PC-9 (cell line): ENCODE data around the gene MTA1.

Experiments used
- EZH2 ChIP-seq: fragments of 200-600 bp; sonication (generic); IDR thresholded peaks from 2 replicates; pipeline ENCODE4 v1.8.0; 2017; ENCODE audit warnings: antibody characterized with exemption, low read depth
- TF ChIP-seq, protein P1 (sequence below): fragments of 200-600 bp; sonication (generic); conservative IDR thresholded peaks from 2 replicates; pipeline ENCODE4 v1.6.1; 2017; ENCODE audit warnings: mixed run types, antibody characterized with exemption, mild to moderate bottlenecking, moderate library complexity

DNA sequence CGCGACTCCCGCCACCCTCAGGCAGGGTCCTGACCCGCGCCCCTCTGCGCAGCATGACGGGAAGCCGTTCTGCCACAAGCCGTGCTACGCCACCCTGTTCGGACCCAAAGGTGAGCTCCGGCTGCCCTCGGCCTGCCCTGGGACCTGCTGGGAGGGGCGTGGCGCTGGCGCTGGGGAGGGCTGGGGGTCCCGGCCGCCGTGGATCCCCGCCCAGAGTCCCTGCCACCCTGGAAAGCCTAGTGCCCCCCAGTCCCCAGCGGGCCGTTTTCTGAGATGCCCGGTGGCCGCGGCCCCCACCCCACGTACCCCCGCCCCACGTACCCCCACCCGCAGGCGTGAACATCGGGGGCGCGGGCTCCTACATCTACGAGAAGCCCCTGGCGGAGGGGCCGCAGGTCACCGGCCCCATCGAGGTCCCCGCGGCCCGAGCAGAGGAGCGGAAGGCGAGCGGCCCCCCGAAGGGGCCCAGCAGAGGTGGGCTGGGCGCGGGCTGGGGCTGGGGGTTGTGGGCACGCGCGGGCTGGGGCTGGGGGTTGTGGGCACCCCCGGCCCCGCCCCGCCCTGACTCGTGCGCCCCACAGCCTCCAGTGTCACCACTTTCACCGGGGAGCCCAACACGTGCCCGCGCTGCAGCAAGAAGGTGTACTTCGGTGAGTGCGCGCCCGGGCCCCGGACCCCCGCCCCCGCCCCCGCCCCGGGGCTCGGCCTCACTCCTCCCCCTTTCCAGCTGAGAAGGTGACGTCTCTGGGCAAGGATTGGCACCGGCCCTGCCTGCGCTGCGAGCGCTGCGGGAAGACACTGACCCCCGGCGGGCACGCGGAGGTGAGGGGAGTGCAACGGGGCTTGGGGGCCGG lies 59.0 kb downstream of the MTA1 start:
- TF ChIP-seq, protein P1, sequence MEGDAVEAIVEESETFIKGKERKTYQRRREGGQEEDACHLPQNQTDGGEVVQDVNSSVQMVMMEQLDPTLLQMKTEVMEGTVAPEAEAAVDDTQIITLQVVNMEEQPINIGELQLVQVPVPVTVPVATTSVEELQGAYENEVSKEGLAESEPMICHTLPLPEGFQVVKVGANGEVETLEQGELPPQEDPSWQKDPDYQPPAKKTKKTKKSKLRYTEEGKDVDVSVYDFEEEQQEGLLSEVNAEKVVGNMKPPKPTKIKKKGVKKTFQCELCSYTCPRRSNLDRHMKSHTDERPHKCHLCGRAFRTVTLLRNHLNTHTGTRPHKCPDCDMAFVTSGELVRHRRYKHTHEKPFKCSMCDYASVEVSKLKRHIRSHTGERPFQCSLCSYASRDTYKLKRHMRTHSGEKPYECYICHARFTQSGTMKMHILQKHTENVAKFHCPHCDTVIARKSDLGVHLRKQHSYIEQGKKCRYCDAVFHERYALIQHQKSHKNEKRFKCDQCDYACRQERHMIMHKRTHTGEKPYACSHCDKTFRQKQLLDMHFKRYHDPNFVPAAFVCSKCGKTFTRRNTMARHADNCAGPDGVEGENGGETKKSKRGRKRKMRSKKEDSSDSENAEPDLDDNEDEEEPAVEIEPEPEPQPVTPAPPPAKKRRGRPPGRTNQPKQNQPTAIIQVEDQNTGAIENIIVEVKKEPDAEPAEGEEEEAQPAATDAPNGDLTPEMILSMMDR, result no peak
- no peak for TF ChIP-seq EZH2
